K562 (cell line): ENCODE measurements around the gene CHMP2A. TPM values are rescaled to one million over a fixed set of nuclear protein-coding genes. Genes with fewer than 3 reads are reported as not detected.

ENCODE experiments used
- CHCHD3 ChIP-seq: fragments of 250-450 bp; sonication (Bioruptor Pico); IDR thresholded peaks from 2 replicates; pipeline ENCODE4 v2.1.2; 2022; ENCODE audit warnings: mild to moderate bottlenecking
- EGR1 ChIP-seq: fragments of 450-650 bp; conservative IDR thresholded peaks from 2 replicates; pipeline ENCODE4 v1.6.1; 2017; ENCODE audit warnings: mild to moderate bottlenecking
- ETS2 ChIP-seq: IDR thresholded peaks from 2 replicates; pipeline ENCODE4 v1.6.1; 2016; ENCODE audit warnings: borderline replicate concordance, missing genetic modification characterization, mild to moderate bottlenecking, moderate library complexity, missing compliant biosample characterization; ENCODE audit not compliant: poor library complexity, severe bottlenecking
- FIP1L1 ChIP-seq: fragments of 200-400 bp; formaldehyde crosslinking; IDR thresholded peaks from 2 replicates; pipeline ENCODE4 v1.6.1; 2018; ENCODE audit warnings: mild to moderate bottlenecking, low read depth, low read length; ENCODE audit not compliant: poor library complexity, severe bottlenecking
- FOXK2 ChIP-seq, 2 experiments: fragments of 450-650 bp; IDR thresholded peaks in 1 of 2; conservative IDR thresholded peaks in 1 of 2; 2 replicates each; pipeline ENCODE4 v1.6.1; 2016; ENCODE audit warnings: low read depth in 2 of 2, mild to moderate bottlenecking in 1 of 2
- FOXP4 ChIP-seq: sonication (generic); formaldehyde crosslinking; IDR thresholded peaks from 2 replicates; pipeline ENCODE4 v1.8.0; 2022; ENCODE audit warnings: mild to moderate bottlenecking, missing genetic modification reagents, borderline replicate concordance
- FUS ChIP-seq: fragments of 200-400 bp; formaldehyde crosslinking; optimal IDR thresholded peaks from 2 replicates; pipeline ENCODE3; 2017; ENCODE audit warnings: low read depth, low read length
- HSF4 ChIP-seq: fragments of 250-450 bp; sonication (Bioruptor Pico); IDR thresholded peaks from 2 replicates; pipeline ENCODE4 v2.1.2; 2022; ENCODE audit warnings: mild to moderate bottlenecking, moderate library complexity, borderline replicate concordance
- MCM3 ChIP-seq: fragments of 450-650 bp; IDR thresholded peaks from 2 replicates; pipeline ENCODE4 v1.6.1; 2016
- PHB ChIP-seq: fragments of 250-450 bp; sonication (Bioruptor Pico); IDR thresholded peaks from 2 replicates; pipeline ENCODE4 v1.5.0; 2021
- PHB2 ChIP-seq: fragments of 450-650 bp; IDR thresholded peaks from 2 replicates; pipeline ENCODE4 v1.6.1; 2017; ENCODE audit warnings: low read depth
- POLR2H ChIP-seq: IDR thresholded peaks from 2 replicates; pipeline ENCODE4 v1.6.1; 2016; ENCODE audit warnings: missing genetic modification characterization, low read depth, mild to moderate bottlenecking, control low read depth, missing compliant biosample characterization, moderate library complexity
- PTTG1 ChIP-seq: fragments of 450-650 bp; IDR thresholded peaks from 2 replicates; pipeline ENCODE4 v1.6.1; 2016; ENCODE audit warnings: low read depth, mild to moderate bottlenecking, missing genetic modification characterization, missing compliant biosample characterization
- RNF2 ChIP-seq: sonication (generic); IDR thresholded peaks from 2 replicates; pipeline ENCODE4 v1.6.1; 2016
- SNAPC5 ChIP-seq: fragments of 250-450 bp; sonication (Bioruptor Pico); IDR thresholded peaks from 2 replicates; pipeline ENCODE4 v1.8.0; 2021; ENCODE audit warnings: moderate library complexity, mild to moderate bottlenecking, inconsistent platforms
- TARDBP ChIP-seq: fragments of 450-650 bp; IDR thresholded peaks from 2 replicates; pipeline ENCODE4 v1.6.1; 2016
- TEAD1 ChIP-seq, 2 experiments: fragments of 450-650 bp in 1 of 2; sonication (generic) in 1 of 2; formaldehyde crosslinking; IDR thresholded peaks; 2 replicates each; pipeline versions ENCODE4 v1.4.0 to v1.8.0; 2020 to 2022; ENCODE audit warnings: mild to moderate bottlenecking in 2 of 2, missing genetic modification reagents in 1 of 2
- ZNF140 ChIP-seq: fragments of 250-450 bp; sonication (Bioruptor Pico); IDR thresholded peaks from 2 replicates; pipeline ENCODE4 v1.8.0; 2021; ENCODE audit warnings: moderate library complexity, mild to moderate bottlenecking, inconsistent platforms
- ZNF184 ChIP-seq: sonication (generic); formaldehyde crosslinking; IDR thresholded peaks from 2 replicates; pipeline ENCODE4 v1.5.0; 2020; ENCODE audit warnings: missing genetic modification reagents
- ZNF584 ChIP-seq: fragments of 200-800 bp; sonication (Bioruptor generic); IDR thresholded peaks from 2 replicates; pipeline ENCODE4 v1.6.1; 2016; ENCODE audit warnings: low read depth, mild to moderate bottlenecking, missing genetic modification characterization, missing compliant biosample characterization
- ZNF717 ChIP-seq: fragments of 250-450 bp; sonication (Bioruptor Pico); IDR thresholded peaks from 2 replicates; pipeline ENCODE4 v1.5.0; 2021
- ZNF77 ChIP-seq: fragments of 250-450 bp; sonication (Bioruptor Pico); IDR thresholded peaks from 2 replicates; pipeline ENCODE4 v1.5.0; 2020
- polyA plus RNA-seq, 8 experiments: library from polyadenylated mRNA; depleted of rRNA in 4 of 8; stranded (reverse) in 5 of 8; unstranded in 3 of 8; fragments of >200 nt; fragmentation: Nextera tagmentation in 2 of 8; fragmentation: Illumina TruSeq in 1 of 8; extraction: Ambion mirVana in 2 of 8; extraction: Trizol in 1 of 8; gene quantifications; 2 replicates each; pipeline versions ENCODE4 v1.2.1 to v1.2.3, GENCODE V29; 2011 to 2014; ENCODE audit warnings: inconsistent platforms in 1 of 8, missing spikeins in 1 of 8
- total RNA-seq, 7 experiments: library from RNA; depleted of rRNA in 6 of 7; stranded (reverse); fragments of >200 nt in 6 of 7; fragmentation: Illumina TruSeq in 2 of 7; extraction: Trizol in 2 of 7; gene quantifications; 2 replicates each; pipeline versions ENCODE4 v1.2.1 to v1.2.3, GENCODE V29; 2011 to 2021; ENCODE audit warnings: low replicate concordance in 1 of 7
- TF ChIP-seq, protein P1 (sequence below): sonication (generic); formaldehyde crosslinking; IDR thresholded peaks from 2 replicates; pipeline ENCODE4 v1.8.0; 2022; ENCODE audit warnings: mild to moderate bottlenecking, missing genetic modification reagents
- TF ChIP-seq, protein P2 (sequence below): fragments of 450-650 bp; conservative IDR thresholded peaks from 2 replicates; pipeline ENCODE4 v1.6.1; 2016; ENCODE audit warnings: missing genetic modification characterization, low read depth, mild to moderate bottlenecking, control low read depth, missing compliant biosample characterization

Gene CHMP2A
- total and polyA plus RNA-seq, 9 of the 15 experiments (the other 6 are each of a cell fraction or from before 2014, with no cell fraction given), result 57.6 to 159 (median 87.2) TPM

GRCh38 chr19:58554494-58555368, at the start of gene CHMP2A (continued):
- TF ChIP-seq FOXP4 (peak; percentile 79), FUS (no peak), ZNF140 (CRISPR knock-in tag) (no peak), ETS2 (tag) (no peak), FOXK2 (conservative IDR thresholded peaks at IDR 0.05 in 1 of 2, IDR thresholded peaks at IDR 0.05 in 1 of 2; ENCODE audit: low read depth in 2 of 2) (peak; percentile 85 to 87), HSF4 (CRISPR knock-in tag) (no peak), RNF2 (peak; percentile 57; the same call in 1 of the 2 replicates), TEAD1 (CRISPR knock-in tag; IDR thresholded peaks at IDR 0.05) (peak; percentile 37 to 55; a peak in 1 of 4 replicates), ZNF717 (no peak), PTTG1 (tag) (no peak), SNAPC5 (no peak), POLR2H (tag) (peak; percentile 85), EGR1 (peak; percentile 16; the same call in 1 of the 2 replicates), CHCHD3 (no peak), MCM3 (no peak), PHB (CRISPR knock-in tag) (peak; percentile 43; the same call in 1 of the 2 replicates), FIP1L1 (peak; percentile 79), ZNF584 (CRISPR knock-in tag) (no peak), ZNF184 (CRISPR knock-in tag) (no peak), PHB2 (no peak), ZNF77 (CRISPR knock-in tag) (peak; percentile 86; the same call in 1 of the 2 replicates), TARDBP (no peak)
- TF ChIP-seq, protein P1, sequence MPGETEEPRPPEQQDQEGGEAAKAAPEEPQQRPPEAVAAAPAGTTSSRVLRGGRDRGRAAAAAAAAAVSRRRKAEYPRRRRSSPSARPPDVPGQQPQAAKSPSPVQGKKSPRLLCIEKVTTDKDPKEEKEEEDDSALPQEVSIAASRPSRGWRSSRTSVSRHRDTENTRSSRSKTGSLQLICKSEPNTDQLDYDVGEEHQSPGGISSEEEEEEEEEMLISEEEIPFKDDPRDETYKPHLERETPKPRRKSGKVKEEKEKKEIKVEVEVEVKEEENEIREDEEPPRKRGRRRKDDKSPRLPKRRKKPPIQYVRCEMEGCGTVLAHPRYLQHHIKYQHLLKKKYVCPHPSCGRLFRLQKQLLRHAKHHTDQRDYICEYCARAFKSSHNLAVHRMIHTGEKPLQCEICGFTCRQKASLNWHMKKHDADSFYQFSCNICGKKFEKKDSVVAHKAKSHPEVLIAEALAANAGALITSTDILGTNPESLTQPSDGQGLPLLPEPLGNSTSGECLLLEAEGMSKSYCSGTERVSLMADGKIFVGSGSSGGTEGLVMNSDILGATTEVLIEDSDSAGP (CRISPR knock-in tag), result no peak
- TF ChIP-seq, protein P2, sequence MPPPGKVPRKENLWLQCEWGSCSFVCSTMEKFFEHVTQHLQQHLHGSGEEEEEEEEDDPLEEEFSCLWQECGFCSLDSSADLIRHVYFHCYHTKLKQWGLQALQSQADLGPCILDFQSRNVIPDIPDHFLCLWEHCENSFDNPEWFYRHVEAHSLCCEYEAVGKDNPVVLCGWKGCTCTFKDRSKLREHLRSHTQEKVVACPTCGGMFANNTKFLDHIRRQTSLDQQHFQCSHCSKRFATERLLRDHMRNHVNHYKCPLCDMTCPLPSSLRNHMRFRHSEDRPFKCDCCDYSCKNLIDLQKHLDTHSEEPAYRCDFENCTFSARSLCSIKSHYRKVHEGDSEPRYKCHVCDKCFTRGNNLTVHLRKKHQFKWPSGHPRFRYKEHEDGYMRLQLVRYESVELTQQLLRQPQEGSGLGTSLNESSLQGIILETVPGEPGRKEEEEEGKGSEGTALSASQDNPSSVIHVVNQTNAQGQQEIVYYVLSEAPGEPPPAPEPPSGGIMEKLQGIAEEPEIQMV (tag), result no peak
